Umbilical cord (tissue), 2 donors: Measurements from ENCODE around the gene COG3. TPM values are rescaled to one million over a fixed set of nuclear protein-coding genes. Genes with fewer than 3 reads are reported as not detected.

Source experiments
- DNase-seq: peaks from one replicate; pipeline ENCODE4 v3.0.0-alpha.2; 2015; ENCODE audit warnings: low spot score
- total RNA-seq: library from RNA; depleted of rRNA; stranded (reverse); fragments of >200 nt; gene quantifications from one replicate; pipeline ENCODE4 v1.2.3, GENCODE V29; 2014; ENCODE audit warnings: low replicate concordance; ENCODE audit not compliant: insufficient read depth

Gene COG3
- total RNA-seq, 1 donor from 2014 or later, result 40.4 TPM

DNA sequence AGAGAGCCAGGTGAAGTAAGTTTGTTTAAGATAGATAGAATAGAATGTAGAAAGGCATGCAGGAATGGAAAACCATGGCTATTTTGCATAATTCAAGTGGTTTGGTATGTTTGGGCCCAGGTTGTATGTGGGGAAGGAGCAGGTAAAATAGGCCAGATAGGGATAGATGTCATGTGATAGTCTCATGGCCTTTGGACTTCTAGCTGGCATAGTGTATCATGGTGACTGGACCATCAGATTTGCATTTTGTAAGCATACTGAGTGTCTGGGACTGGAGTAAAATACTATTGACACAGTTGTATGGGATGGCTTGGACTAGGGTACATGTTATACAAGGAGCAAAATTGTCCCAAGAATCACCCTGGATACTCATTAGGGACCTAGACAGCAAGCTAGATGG lies 38.9 kb downstream of the COG3 start:
- DNase-seq, result no peak

DNA sequence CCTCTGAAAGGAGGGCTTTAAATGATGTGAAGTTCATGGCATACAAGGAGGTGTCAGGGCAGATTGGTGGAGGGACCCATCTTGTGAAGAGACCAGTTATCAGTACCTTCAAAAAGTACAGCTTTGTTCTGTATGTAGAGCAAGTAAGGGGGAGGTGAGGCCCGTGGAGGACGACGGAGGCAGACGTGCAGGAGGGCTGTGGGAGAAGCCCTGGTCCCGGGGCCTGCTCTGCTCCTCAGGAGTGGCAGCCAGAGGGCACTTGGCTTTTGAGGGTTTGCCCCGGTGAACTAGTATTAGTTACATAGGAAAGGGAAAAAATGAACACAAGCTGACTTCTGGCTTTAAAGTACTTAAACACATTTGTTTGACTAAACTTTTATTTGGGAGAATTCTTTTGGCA lies 42.1 kb downstream of the COG3 start:
- DNase-seq, result no peak

DNA sequence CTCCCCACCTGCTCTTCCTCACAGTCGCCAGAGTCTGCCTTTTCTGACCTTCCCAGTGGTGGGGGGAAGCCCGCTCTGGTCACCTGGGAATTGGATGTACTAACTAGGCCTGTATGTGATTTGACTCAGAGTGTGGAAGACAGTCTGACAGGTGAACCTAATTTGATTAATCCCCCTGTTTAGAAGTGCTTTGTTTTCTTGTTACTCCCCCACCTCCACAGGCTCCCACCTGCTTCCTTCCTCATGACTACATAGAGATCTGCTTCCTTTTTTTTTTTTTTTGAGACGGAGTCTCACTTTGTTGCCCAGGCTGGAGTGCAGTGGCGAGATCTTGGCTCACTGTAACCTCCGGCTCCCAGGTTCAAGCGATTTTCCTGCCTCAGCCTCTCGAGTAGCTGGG lies 44.0 kb downstream of the COG3 start:
- no peak for DNase-seq

DNA sequence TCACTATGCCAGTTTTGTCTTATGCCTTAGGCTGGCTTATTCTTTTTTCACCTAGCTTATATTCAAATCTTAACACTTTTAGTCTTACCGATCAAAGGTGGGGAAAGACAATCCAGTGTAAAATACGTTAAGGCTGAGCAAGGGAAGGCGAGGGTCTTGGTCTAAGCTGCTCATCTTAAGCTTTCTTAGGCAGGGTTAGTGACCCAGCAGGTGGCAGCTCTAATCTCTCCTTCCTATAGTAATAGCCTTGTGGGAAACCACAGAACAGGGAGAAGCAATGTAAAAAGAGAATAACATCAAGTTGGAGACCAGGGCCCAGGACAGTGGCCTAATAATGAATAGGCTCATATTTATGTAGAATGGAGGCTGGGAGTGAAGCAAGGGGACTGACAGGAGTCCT lies 45.9 kb downstream of the COG3 start:
- no peak for DNase-seq

DNA sequence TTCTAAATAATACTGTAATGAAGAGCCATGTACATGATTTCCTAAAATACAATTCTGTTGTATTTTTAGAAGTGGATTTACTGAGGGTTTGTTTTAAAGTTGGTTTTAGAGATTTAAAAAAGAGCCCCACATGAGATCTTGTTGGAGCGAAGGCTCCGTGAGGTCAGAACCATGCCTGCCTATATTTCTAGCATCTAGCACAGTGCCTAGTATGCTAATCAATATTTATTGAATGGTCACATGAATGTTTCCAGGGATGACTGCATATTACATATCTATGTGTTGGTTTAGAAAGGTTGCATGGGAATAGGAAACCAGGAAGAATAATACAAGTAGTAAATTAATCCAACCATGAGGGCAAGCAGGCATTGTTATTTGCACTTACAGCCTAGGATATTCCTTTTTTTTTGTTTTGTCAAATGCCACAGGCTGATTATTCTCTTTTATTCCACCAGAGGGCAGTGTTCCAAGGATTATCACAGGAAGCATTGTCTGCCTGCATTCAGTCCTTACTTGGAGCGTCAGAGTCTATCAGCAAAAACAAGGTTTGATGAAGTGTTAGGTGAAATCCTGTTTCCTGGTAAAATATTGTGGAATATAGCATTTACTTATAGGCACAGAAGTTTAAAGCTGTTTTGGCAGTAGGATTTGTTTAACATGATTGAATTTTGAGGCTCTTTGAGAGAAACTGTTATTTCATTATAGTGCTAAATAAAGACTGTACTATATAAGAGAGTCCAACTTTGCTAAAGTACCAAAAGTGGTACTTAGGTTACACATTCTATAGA lies 46.8 kb downstream of the COG3 start:
- DNase-seq, result peak; percentile 59

DNA sequence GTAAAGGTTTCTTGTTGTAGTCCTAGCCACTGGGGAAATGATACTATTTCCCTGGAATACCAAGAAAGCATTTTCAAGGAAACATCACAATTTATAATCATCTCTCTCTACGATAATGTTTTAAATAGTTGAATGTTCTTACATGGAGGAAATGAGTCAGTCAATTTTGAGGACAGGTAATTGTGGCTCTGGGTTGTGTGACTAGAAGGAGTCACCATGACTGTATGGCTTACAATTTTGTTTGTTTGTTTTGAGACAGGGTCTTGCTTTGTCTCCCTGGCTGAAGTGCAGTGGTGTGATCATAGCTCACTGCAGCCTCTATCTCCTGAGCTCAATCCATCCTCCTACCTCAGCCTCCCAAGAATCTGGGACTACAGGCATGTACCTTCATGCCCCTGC lies 47.4 kb downstream of the COG3 start:
- DNase-seq, result no peak

DNA sequence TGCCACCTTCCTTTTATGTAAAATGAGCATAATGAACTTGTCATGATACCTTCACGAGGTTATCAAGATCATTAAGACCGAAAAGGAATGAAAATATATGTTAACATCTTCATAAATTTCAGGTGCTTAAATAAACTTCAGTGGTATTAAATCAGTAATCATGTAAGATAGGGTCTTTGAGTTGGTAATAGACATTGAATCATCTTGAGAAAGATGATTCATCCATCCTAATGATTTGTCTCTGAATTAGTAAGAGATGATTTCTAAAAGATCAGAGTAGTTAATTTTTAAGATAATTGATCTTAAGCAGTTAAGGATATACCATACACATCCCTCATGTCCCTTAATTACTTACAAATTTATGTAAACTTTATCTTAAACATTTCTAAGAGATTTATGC lies 52.0 kb downstream of the COG3 start:
- DNase-seq, result no peak

DNA sequence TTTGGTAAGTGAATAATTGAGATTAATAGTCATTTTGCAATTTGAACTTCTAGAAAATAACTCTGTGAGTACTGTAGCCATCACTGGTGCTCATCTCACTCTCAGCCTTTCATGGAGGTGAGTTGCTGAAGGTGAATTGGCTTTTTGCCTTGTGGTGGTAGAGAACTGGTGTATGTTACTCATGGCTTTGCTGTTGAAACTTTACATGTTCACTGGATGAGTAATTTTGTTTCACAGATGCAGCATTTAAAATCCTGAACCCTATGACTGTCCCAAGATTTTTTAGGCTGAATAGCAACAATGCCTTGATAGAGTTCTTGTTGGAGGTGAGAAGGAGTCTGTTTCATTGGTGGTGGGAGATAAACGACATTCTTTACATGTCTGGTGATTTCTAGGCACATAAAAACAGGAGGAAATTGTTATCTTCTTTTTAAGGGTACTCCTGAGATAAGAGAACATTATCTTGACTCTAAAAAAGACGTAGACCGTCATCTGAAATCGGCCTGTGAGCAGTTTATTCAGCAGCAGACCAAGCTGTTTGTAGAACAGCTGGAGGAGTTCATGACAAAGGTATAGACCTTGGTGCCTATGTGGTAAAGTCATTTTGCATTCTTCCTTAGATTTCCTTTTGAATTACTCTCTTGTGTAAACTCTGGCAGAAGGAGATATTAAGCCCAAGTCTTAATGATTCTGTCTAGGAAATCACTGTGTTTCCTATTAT lies 53.9 kb downstream of the COG3 start:
- DNase-seq, result no peak

DNA sequence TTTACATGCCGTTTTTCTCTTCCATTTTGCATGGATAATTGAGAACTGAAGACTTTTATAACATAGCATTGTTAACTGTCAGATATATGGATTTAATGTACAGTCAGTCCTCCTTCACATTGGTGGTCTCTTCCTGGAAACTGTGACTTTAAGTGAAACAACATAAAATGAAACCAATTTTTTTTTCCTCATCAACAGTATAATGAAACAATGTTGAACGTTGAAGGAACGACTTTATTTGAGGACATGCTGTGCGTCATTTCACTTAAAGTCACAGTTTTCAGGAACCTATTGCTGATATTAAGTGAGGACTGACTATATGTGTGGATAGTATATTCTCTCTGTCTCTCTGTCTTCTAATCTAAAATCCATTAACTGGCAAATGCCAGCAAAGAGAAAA lies 54.8 kb downstream of the COG3 start:
- DNase-seq, result no peak

DNA sequence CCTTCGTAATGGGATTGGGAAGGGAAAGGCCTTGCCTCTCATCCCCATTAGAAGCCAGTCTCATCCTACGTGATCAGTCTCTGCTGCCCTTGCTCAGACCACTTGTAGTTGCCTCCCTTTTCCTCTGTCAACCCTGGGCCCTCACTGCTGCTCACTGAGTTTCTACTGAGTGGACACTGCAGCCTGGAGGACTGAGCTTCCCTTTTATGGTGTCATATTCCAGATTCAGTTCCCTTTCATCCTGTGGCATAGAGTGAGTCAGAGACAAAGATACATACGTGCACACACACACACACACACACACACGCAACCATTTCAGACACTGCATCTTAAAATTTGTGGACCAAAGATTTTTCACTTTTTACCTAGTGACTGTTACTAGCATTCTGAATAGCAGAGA lies 56.6 kb downstream of the COG3 start:
- peak; percentile 34 for DNase-seq

DNA sequence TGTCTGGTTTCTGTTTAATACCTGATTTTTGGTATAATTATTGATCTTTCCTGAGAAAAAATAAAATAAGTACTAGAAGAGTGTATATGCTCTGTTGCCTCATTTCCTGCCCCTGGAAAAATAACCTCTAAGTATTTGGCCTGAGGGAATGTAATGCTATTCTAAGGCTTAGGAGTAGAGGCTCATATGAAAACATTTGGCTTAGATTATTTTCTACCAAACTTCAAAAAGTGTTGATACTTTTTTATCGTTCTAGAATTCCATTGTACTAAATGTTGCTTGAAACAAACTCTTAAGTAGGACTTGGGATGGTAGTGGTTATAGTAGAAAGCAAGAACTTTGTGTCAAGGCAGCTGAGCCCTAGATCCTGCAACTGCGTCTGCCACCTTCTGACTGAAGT lies 57.8 kb downstream of the COG3 start:
- DNase-seq, result no peak

DNA sequence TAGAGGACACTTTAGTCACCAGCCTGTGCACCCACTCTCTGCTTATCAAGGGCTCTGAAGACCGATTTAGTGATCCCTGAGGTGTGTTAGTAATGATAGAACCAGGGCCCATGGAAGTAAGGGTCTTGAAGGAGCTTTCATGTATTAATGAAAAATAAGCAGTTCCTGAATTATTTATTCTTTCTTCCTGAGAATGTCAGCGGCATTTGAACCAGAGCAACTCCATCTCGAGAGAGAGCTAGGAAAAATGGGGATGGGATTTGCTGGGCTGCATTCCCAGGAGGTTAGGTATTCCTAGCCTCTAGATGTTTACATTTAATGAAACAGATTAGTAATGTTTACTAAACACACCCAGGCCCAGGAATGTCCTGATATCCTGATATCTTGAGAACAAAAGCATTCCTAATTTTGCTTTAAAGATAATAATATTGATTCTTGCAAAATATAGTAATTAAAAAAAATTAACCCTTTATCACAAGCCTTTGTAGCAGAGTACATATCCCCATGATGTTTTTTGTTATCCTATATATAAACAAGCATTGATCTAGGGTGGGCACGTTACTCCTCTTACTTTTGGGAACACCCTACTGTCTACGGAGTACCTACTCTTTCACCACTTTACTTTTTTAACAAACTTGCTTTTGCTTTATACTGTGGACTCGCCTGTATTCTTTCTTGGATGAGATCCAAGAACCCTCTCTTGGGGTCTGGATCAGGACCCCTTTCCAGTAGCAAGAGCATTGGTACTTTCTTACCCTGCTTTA lies 63.1 kb downstream of the COG3 start:
- no peak for DNase-seq

DNA sequence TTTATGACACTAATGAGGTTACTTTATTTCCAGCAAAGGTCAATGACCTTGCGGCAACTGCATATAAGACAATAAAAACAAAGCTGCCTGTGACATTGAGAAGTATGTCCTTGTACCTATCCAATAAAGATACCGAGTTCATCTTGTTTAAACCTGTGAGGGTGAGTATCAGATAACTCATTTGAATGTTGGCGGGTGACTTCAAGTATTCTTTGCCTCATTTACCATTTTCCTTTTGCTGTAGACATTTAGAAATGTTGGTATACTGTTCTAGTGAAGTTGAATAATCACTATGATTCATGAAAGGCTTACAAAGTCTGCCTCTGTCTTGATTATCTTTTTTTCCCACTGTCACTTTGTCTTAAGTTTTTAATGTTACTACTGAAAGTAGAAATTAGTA lies 65.0 kb downstream of the COG3 start:
- no peak for DNase-seq

DNA sequence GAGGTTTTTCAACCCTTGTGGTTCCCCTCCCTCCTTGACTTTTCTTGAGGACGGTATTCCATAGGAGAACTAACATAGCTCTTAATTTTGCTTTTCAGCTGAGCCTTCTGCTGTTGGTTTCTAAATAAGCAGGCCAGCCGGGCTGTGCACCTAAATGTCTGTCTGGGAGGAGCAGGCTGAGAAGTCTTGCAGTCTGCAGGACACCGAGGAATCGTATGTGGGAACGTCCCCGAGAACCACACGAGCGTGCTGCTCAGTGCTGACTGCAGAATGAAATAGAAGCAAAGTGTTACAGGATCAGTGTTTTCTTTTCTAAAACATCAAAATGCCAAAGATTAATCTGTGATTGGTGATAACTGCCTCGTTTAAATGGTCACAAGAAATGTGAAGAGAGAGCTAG lies 69.9 kb downstream of the COG3 start:
- DNase-seq, result no peak

DNA sequence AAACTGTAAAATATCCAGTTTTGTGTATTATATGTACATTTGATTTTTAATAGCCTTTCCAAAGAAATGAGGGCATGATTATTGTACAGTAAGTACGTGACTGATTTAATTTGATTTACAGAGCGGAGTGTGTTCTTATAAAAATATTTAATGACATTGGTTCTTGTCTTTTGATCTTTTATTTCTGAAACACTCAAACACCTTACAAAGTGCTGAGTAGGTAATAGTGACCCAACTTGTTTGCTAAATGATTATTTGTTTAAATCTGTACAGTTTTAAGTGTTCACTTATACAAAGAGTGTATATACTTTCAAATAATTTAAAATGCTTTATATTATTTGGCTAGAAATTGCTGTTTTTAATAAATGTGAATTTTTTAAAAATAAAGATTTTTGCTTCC lies 71.5 kb downstream of the COG3 start:
- DNase-seq, result no peak

DNA sequence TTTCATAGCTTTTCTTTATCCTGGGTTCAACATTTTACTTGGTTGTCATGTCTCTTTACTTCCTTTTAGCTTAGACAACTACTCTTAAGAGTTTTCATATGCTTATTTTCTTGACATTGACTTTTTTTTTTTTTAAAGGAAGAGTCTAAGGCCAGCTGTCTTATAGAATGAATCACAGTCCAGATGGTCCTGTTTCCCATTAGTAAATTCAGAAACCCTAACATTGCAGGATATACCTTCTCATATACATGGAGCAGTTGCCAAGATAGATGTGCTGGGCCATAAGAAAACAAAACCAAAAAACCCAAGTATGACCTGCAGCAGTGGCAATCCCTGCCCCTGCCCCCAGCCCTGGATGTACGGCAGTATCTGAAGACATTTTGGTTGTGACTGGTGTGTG lies 72.8 kb downstream of the COG3 start:
- DNase-seq, result peak; percentile 6

DNA sequence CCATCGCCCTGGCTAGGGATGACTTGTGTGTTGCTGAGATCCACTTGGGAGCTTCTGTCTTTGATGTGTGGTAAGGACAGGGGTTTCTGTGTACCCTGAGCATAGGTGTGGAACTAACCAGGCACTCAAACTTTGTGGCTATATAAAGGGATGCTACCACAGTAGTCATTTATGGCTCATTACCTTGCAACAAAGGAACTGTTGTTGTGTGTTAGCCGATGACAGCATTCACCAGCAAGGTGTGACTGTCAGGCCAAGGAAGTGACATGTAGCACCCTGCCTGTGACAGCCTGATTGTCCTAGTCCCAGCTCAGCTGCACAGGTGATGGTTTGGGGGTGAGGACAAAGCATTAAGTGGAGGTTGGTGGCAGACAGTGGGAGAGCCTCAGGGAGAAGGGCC lies 73.6 kb downstream of the COG3 start:
- no peak for DNase-seq

DNA sequence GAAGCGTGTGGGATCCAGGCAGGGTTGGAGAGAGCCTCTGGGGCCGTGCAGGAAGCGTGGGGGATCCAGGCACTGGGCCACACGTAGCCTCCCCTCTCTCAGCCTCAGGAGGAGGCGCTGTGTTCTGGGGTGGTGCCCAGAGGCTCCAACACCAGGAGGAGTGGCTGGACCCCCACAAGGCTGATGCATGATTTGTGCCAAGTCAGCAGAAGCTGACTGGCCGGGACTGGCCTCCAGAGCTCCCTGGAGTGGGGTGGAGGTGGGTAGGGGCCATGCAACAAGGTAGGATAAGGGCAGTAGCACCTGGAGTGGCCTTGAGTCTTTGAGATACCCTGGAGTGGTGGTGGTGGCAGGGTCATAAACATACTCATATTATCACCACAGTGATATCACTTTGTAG lies 75.5 kb downstream of the COG3 start:
- DNase-seq, result no peak

DNA sequence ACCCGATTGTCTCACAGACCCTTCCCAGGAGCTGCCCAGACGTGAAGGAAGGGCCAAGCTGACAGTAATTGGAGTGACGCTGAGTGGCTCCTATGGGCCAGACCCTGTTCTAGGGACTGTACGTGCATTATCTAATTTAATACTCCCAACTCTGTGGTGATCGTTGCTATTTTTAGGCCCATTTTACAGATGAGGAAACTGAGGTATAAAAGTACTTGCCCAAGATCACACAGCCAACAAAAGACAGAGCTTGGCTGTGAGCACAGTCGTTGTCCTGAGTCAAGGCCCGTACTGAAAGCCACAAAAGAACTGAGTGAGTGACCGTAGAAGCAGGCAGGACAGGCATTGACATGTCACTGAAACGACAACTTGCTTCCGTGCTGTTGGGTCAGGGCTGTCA lies 76.1 kb downstream of the COG3 start:
- DNase-seq, result no peak

DNA sequence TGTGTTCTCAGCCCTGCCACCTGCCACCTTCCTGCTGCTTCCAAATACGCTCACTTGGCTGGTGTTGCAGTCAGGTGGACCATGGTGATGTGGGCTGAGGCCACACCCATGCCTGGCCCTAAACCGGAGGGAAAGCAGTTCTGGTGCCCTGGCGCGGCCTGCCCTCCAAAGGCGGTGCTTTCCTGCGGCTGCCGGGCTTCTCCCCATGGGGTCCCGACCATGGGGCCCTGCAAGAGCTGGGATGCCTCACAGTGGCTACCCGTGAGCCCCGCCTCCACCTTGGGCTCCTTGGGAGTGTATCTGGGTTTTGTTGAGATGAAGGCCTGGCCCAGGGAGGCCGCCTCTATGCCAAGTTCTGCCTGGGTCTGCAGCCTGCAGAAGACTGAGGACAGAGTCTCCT lies 77.1 kb downstream of the COG3 start:
- DNase-seq, result no peak

DNA sequence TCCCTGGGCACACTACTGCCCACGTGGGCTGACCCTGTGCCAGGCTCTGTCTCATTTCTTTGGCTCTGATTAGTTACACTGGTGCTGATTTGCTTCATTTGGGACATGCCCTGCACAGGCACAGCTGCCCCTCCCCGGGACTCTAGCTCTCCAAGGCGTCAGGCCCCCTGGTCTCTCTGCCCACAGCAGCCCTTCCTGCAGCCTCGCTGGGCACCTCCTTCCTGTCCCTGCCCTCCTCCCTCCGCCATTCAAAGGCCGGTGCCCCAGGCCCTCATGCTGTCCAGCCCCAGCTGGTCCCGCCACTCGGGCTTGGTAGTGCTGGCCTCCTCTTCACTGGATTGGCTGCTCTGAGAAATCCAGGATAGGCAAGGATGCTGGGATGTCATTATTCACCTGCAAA lies 77.7 kb downstream of the COG3 start:
- DNase-seq, result no peak

DNA sequence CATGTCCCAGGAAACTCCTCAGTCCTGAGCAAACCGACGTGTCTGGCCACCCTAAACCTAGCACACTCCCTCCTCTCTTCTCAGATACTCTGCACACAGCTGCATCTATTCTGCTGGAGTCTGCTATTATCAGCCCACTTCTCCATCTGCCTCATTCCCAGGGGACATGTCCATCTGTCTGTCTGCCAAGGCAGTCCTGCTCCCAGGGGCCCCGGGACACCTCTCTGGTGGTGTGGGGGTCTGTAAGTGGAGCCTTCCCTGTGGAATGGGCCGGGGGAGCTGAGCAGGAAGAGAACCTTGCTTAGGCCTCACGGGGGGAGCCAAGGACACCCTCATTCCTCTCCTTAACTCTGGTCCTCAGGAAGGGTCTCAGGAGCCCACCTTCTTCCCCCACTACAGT lies 78.1 kb downstream of the COG3 start:
- DNase-seq, result no peak

DNA sequence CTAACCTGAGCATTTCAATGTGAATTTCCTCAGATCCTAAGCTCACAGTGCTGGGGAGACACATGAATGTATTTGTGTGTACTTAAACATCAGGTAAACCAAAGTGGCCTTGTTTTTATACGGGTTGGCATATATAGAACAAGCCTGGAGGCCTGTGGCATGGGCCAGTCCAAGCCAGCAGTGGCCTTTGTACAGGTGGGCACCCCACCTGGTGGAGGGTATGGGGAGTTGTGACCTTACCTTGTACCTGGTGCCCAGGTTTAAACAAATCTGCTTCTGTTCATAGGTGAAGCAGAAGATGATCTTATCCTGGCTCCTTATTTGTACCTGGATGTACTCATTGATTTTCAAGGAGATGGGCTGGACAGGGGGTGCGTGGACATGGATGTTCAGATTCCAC lies 79.8 kb downstream of the COG3 start:
- DNase-seq, result no peak
